Sigmoid colon (tissue), 4 donors: ENCODE results near the gene TMEM11.

Source experiments
- POLR2A ChIP-seq, 2 donors: fragments of 450-650 bp; IDR thresholded peaks; one replicate each; pipeline ENCODE4 v1.6.1; 2016; ENCODE audit warnings: antibody characterized with exemption in 2 of 2, mild to moderate bottlenecking in 2 of 2, moderate library complexity in 2 of 2
- POLR2AphosphoS5 ChIP-seq, 4 donors: sonication (generic); formaldehyde crosslinking; IDR thresholded peaks; one replicate each; pipeline ENCODE4 v1.6.1; 2017; ENCODE audit warnings: antibody characterized with exemption in 4 of 4
- TF ChIP-seq, protein P1 (sequence below), 4 experiments: fragments of 450-650 bp in 3 of 4; fragments of 200-600 bp in 1 of 4; IDR thresholded peaks; one replicate each; pipeline ENCODE4 v1.5.1; 2016 to 2019; ENCODE audit warnings: antibody characterized with exemption in 4 of 4, mild to moderate bottlenecking in 3 of 4, moderate library complexity in 2 of 4

DNA sequence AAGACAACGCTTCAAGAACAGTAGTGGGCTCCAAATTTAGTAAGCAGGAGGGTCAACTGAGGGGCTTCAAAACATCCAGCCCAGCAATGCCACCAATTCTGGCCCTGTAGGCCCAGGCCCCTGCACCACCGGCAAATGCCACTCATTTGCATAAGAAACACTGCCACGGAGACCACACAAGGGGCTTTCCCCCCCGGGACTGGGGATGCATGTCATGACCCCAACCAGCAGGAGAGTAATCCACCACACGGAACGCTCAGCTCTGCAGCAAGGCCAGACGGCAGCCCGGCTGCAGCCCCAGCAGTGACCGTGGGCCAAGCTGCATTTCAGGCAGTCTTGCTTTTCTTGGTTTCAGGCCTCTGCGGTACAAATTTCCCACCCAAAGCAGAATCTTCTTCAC, 14.1 kb downstream of the TMEM11 start:
- TF ChIP-seq, protein P1, sequence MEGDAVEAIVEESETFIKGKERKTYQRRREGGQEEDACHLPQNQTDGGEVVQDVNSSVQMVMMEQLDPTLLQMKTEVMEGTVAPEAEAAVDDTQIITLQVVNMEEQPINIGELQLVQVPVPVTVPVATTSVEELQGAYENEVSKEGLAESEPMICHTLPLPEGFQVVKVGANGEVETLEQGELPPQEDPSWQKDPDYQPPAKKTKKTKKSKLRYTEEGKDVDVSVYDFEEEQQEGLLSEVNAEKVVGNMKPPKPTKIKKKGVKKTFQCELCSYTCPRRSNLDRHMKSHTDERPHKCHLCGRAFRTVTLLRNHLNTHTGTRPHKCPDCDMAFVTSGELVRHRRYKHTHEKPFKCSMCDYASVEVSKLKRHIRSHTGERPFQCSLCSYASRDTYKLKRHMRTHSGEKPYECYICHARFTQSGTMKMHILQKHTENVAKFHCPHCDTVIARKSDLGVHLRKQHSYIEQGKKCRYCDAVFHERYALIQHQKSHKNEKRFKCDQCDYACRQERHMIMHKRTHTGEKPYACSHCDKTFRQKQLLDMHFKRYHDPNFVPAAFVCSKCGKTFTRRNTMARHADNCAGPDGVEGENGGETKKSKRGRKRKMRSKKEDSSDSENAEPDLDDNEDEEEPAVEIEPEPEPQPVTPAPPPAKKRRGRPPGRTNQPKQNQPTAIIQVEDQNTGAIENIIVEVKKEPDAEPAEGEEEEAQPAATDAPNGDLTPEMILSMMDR (IDR thresholded peaks at IDR 0.05) = no peak
- TF ChIP-seq POLR2A (IDR thresholded peaks at IDR 0.05) = no peak
- TF ChIP-seq POLR2AphosphoS5 (IDR thresholded peaks at IDR 0.05) = no peak
